CD4-positive, alpha-beta memory T cell (primary cell): Measurements from ENCODE around the gene STX7. TPM values are rescaled to one million over a fixed set of nuclear protein-coding genes. Genes with fewer than 3 reads are reported as not detected.

Experiments used
- CTCF ChIA-PET: fragments of 350-600 bp; sonication (Branson Sonifier 250); formaldehyde crosslinking; loops from one replicate; lab custom pipeline; 2021; ENCODE audit warnings: inconsistent platforms; ENCODE audit not compliant: partially characterized antibody; lab: Charles Lee
- POLR2A ChIA-PET: fragments of 350-600 bp; sonication (Branson Sonifier 250); formaldehyde crosslinking; loops from one replicate; lab custom pipeline; 2021; ENCODE audit not compliant: partially characterized antibody; lab: Charles Lee
- DNase-seq, 5 donors: peaks; one replicate each; pipeline versions ENCODE4 v3.0.0 to v3.0.0-alpha.2; 2020 to 2022; ENCODE audit warnings: mixed read lengths in 1 of 5
- H3K27ac ChIP-seq: one replicate; pipeline ENCODE4 v1.7.0; 2013; ENCODE audit warnings: low read depth, low read length
- H3K27me3 ChIP-seq: 2 replicates; pipeline ENCODE4 v1.7.0; 2013; ENCODE audit warnings: mild to moderate bottlenecking, low read length, moderate library complexity; ENCODE audit not compliant: insufficient read depth
- H3K36me3 ChIP-seq: 2 replicates; pipeline ENCODE4 v1.7.0; 2013; ENCODE audit warnings: mild to moderate bottlenecking, low read length, moderate library complexity; ENCODE audit not compliant: insufficient read depth
- H3K4me1 ChIP-seq: 2 replicates; pipeline ENCODE4 v1.7.0; 2013; ENCODE audit warnings: mild to moderate bottlenecking, low read length, moderate library complexity; ENCODE audit not compliant: insufficient read depth
- H3K4me3 ChIP-seq, 2 donors: one replicate each; pipeline ENCODE4 v1.7.0; 2013; ENCODE audit warnings: low read length in 2 of 2, mild to moderate bottlenecking in 1 of 2
- H3K9me3 ChIP-seq, 2 donors: one replicate each; pipeline ENCODE4 v1.7.0; 2013; ENCODE audit warnings: low read length in 2 of 2, control low read depth in 1 of 2; ENCODE audit not compliant: control insufficient read depth in 1 of 2
- H3K27ac Mint-ChIP-seq, 7 donors: one replicate each; pipeline ENCODE4 v1.8.0; 2020 to 2021; ENCODE audit warnings: mixed read lengths in 7 of 7, mild to moderate bottlenecking in 6 of 7, inconsistent platforms in 3 of 7, moderate library complexity in 3 of 7
- H3K27me3 Mint-ChIP-seq, 2 donors: one replicate each; pipeline ENCODE4 v1.8.0; 2020 to 2021; ENCODE audit warnings: mixed read lengths in 2 of 2
- H3K36me3 Mint-ChIP-seq, 2 donors: one replicate each; pipeline ENCODE4 v1.8.0; 2020 to 2021; ENCODE audit warnings: mixed read lengths in 2 of 2, inconsistent platforms in 1 of 2, mild to moderate bottlenecking in 1 of 2
- H3K4me1 Mint-ChIP-seq, 4 donors: one replicate each; pipeline ENCODE4 v1.8.0; 2020 to 2021; ENCODE audit warnings: mixed read lengths in 4 of 4, mild to moderate bottlenecking in 1 of 4
- H3K4me3 Mint-ChIP-seq, 8 donors: one replicate each; pipeline ENCODE4 v1.8.0; 2020 to 2021; ENCODE audit warnings: mixed read lengths in 8 of 8, mild to moderate bottlenecking in 7 of 8, moderate library complexity in 6 of 8, inconsistent platforms in 3 of 8
- H3K9me3 Mint-ChIP-seq, 8 donors: one replicate each; pipeline ENCODE4 v1.8.0; 2020 to 2021; ENCODE audit warnings: mixed read lengths in 8 of 8, mild to moderate bottlenecking in 5 of 8, inconsistent platforms in 3 of 8, moderate library complexity in 1 of 8
- intact Hi-C: fragments of 100-400 bp; cut with micrococcal nuclease; formaldehyde crosslinking; loops from one replicate; pipeline ENCODE4 v1.15.1; 2023
- polyA plus RNA-seq, 2 donors: library from polyadenylated mRNA; unstranded; fragments of 300-500 nt; fragmentation: Illumina TruSeq; gene quantifications; one replicate each; pipeline ENCODE4 v1.2.3, GENCODE V29; 2021
- total RNA-seq, 2 experiments: library from RNA; stranded (reverse); gene quantifications; one replicate each; pipeline ENCODE4 v1.2.3, GENCODE V29; 2021

Gene STX7
- total and polyA plus RNA-seq, 4 experiments from 2014 or later, result 8.2 to 22.7 (median 18.8) TPM

DNA sequence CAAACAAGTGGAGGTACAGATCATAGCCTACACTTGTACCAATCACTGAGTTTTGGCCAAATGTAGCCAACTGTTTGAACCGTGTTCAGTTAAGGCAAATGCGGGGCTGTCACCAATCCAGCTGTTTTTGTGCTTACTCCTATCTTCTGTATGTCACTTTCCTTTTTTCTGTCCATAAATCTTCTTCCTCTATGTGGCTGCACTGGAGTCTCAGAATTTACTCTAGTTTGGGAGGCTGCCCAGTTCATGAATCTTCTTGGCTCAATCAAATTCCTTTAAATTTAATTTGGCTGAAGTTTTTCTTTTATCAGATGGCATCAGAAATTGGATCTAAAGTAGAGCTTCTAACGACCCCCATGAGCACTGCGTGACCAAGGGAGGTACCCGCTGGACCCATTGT lies 11.7 kb upstream of the STX7 start:
- peaks cover 6% of the 10 kb centered on the region for H3K27me3 ChIP-seq
- Mint-ChIP-seq H3K4me1 (no peaks in the 10 kb centered on the region), H3K27ac (no peak overlapping the region), H3K9me3 (no peaks in the 10 kb centered on the region), H3K36me3 (no peaks in the 10 kb centered on the region), H3K27me3 (peaks cover 25 to 31% of the 10 kb centered on the region in 2 donors), H3K4me3 (no peak overlapping the region)
- H3K4me1 ChIP-seq, result no peaks in the 10 kb centered on the region
- no peaks in the 10 kb centered on the region for H3K9me3 ChIP-seq
- ChIA-PET POLR2A (no interaction called here), CTCF (no interaction called here)
- no peak overlapping the region for H3K27ac ChIP-seq
- intact Hi-C loops, result no loop called here
- H3K36me3 ChIP-seq, result no peaks in the 10 kb centered on the region
- no peak overlapping the region for H3K4me3 ChIP-seq
- DNase-seq, result no peak

DNA sequence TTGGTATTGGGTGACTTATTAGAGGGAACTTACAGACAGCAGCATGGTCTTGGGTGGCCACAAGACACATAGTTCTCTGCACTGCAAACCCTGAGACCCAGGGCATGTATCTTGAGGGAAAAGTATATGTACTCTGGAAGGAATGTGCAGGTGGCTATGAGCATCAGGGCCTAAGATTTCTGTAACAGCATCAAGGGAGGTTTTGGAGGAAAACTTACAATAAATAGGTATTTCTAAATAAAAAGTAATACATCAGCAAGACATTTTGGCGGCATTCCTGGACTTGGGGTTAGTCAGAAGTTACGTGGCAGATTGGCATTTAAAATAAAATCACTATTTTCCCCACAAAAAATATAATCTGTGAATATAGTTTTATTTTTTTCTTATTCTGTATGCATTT lies 8.0 kb upstream of the STX7 start:
- Mint-ChIP-seq H3K9me3 (no peaks in the 10 kb centered on the region), H3K27me3 (peaks cover 16 to 20% of the 10 kb centered on the region in 2 donors), H3K36me3 (no peaks in the 10 kb centered on the region), H3K27ac (no peak overlapping the region), H3K4me1 (no peaks in the 10 kb centered on the region), H3K4me3 (no peak overlapping the region)
- Histone ChIP-seq H3K36me3 (no peaks in the 10 kb centered on the region), H3K27me3 (peaks cover 4% of the 10 kb centered on the region), H3K4me3 (no peak overlapping the region), H3K27ac (no peak overlapping the region), H3K9me3 (no peaks in the 10 kb centered on the region), H3K4me1 (no peaks in the 10 kb centered on the region)
- no peak for DNase-seq
- intact Hi-C loops, result no loop called here
- ChIA-PET POLR2A (no interaction called here), CTCF (no interaction called here)

DNA sequence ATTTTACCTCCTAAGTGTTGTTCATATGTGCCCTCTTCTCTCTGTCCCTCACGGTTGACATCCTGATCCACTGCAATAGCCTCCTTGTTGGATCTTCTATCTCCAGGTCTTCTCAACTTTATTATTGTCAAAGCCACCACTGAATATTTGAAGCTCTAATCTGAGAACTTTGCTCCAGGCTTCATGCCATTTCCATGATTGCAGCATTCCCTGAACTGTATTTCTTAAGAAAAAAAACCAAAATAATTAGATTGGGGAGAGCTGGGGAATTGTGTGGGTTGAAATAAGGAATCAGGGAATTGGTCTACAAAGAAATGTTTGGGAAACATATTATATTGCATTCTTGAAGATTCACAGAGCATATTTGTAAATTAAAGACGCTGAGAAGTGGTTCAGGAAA lies 2.5 kb upstream of the STX7 start:
- no peaks in the 10 kb centered on the region for H3K9me3 ChIP-seq
- no peak overlapping the region for H3K27ac ChIP-seq
- POLR2A ChIA-PET, result no interaction called here
- peaks cover 23% of the 10 kb centered on the region for H3K4me1 ChIP-seq
- H3K36me3 ChIP-seq, result no peaks in the 10 kb centered on the region
- Mint-ChIP-seq H3K27me3 (peaks cover 0 to 4% of the 10 kb centered on the region in 2 donors), H3K4me1 (peaks cover 17 to 29% (median 23%) of the 10 kb centered on the region in 4 donors), H3K36me3 (peaks cover 0 to 1% of the 10 kb centered on the region in 2 donors), H3K9me3 (no peaks in the 10 kb centered on the region), H3K4me3 (peak overlapping the region in 2 of 8 donors; percentile 17 to 47), H3K27ac (peak overlapping the region in 1 of 7 donors; percentile 53)
- DNase-seq, result no peak
- CTCF ChIA-PET, result interaction anchor here (1.3 to 3.6 kb wide), 3 partner anchors 12 to 283 kb away, joined by 3 to 19 read pairs (median 5); partner anchors contain the start of gene SLC18B1
- intact Hi-C loops, result no loop called here
- no peaks in the 10 kb centered on the region for H3K27me3 ChIP-seq
- no peak overlapping the region for H3K4me3 ChIP-seq

DNA sequence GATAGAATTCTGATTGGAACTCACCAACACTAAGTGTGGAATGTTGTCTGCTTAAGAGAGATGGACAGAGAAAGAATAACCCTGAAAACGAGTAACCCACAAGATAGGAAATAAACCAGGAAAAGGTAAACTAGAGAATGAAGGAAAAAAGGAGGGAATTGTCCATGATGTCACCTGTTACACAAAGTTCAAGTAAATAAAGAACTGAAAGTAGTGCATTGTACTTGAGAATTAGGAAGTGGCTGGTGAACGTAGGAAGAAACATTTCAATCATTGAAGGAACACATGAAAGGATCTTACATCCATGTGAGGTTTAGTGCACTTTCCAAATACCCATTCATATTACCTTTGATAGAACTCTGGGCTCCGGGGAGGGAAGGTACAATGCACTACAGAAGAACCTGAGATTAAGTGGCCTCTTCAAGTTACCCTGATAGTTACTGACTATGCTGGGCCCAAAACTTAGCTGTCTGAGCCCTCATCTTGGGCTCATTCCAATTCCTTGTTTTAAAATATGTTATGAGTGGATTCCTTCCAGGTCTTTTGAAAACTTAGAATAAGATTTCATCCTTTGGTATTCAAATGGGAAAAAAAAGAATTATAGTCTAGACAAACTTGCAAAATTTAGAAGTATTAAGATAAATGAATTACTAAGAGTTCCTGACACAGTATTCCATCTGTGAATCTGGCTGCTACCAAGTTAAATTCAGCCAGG lies 1.1 kb upstream of the STX7 start:
- DNase-seq, result no peak
- peaks cover 23% of the 10 kb centered on the region for H3K4me1 ChIP-seq
- peaks cover 0 to 1% of the 10 kb centered on the region in 2 donors for H3K36me3 Mint-ChIP-seq
- no peaks in the 10 kb centered on the region for H3K9me3 ChIP-seq
- POLR2A ChIA-PET, result interaction anchor here (1.1 to 1.7 kb wide), 2 partner anchors 27 to 30 kb away, joined by 3 to 7 read pairs; no protein-coding TSS in a partner anchor
- intact Hi-C loops, result loop anchor here (1.0 to 5.0 kb wide), 4 partner anchors 21 to 887 kb away; partner anchors contain the start of genes MED23 and RPS12
- H3K27ac Mint-ChIP-seq, result peak overlapping the region in 2 of 7 donors; percentile 36 to 47
- no peak overlapping the region for H3K27ac ChIP-seq
- CTCF ChIA-PET, result interaction anchor here (1.2 to 1.7 kb wide), 4 partner anchors 14 to 299 kb away, joined by 3 to 10 read pairs (median 7); no protein-coding TSS in a partner anchor
- no peaks in the 10 kb centered on the region for H3K27me3 ChIP-seq
- H3K4me3 Mint-ChIP-seq, result peak overlapping the region; percentile 98 to 99 (median 98)
- H3K36me3 ChIP-seq, result no peaks in the 10 kb centered on the region
- peaks cover 17 to 30% (median 24%) of the 10 kb centered on the region in 4 donors for H3K4me1 Mint-ChIP-seq
- no peak overlapping the region for H3K4me3 ChIP-seq
- H3K27me3 Mint-ChIP-seq, result no peaks in the 10 kb centered on the region
- no peaks in the 10 kb centered on the region for H3K9me3 Mint-ChIP-seq

DNA sequence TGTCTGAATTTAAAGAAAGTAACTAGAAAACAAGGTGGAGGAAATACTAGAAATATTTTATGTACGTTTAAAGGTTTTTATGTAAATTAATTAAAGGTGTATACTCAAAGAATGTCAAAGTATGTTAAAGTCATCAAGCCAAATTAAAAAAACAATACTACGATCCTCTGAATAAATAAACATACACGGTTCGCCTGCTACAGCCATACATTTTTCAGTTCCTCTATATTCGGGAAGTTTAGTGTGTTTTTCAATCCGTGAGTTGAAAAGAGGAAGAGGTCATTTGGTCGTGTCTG lies 626 bp downstream of the STX7 start:
- Histone ChIP-seq H3K9me3 (no peaks in the 10 kb centered on the region), H3K36me3 (no peaks in the 10 kb centered on the region), H3K27ac (peak overlapping the region; percentile 54), H3K4me3 (peak overlapping the region in 1 of 2 donors; percentile 63), H3K27me3 (no peaks in the 10 kb centered on the region), H3K4me1 (peaks cover 25% of the 10 kb centered on the region)
- ChIA-PET POLR2A (interaction anchor here (0.5 to 1.7 kb wide), 7 partner anchors 25 to 1664 kb away, joined by 3 to 39 read pairs (median 3); partner anchors contain the start of genes RPS12, SLC18B1 and TBPL1), CTCF (interaction anchor here (1.1 to 1.7 kb wide), 7 partner anchors 15 to 1412 kb away, joined by 3 to 10 read pairs (median 6); no protein-coding TSS in a partner anchor)
- Mint-ChIP-seq H3K9me3 (no peaks in the 10 kb centered on the region), H3K4me3 (peak overlapping the region; percentile 85 to 99 (median 92)), H3K27me3 (no peaks in the 10 kb centered on the region), H3K27ac (peak overlapping the region in 4 of 7 donors; percentile 3 to 78 (median 62)), H3K4me1 (peaks cover 30 to 46% (median 37%) of the 10 kb centered on the region in 4 donors), H3K36me3 (peaks cover 0 to 13% of the 10 kb centered on the region in 2 donors)
- intact Hi-C loops, result loop anchor here (2.0 to 5.0 kb wide), 3 partner anchors 19 to 885 kb away; partner anchors contain the start of gene MED23
- no peak for DNase-seq

DNA sequence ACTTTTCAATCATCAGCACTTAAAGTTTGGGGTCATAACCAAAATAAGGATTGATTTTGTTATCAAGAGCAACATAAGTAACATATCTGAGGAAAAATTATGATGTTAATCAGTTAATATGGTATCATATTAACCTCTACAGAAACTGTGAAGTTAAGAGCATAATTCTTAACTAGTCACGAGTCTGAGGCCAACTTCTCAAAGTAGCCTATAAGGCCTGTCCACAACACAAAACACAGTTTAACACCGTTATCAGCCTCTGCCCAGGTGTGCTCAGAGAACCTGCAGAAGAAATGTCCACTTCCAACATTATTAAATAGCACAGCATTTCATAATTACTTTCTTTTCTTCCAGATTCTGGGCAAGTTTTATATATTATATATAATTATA lies 1.1 kb downstream of the STX7 start:
- Mint-ChIP-seq H3K4me1 (peaks cover 32 to 48% (median 40%) of the 10 kb centered on the region in 4 donors), H3K9me3 (no peaks in the 10 kb centered on the region), H3K27ac (no peak overlapping the region), H3K4me3 (peak overlapping the region in 7 of 8 donors; percentile 88 to 99 (median 92)), H3K27me3 (no peaks in the 10 kb centered on the region), H3K36me3 (peaks cover 1 to 13% of the 10 kb centered on the region in 2 donors)
- H3K4me1 ChIP-seq, result peaks cover 30% of the 10 kb centered on the region
- ChIA-PET POLR2A (interaction anchor here (1.5 to 1.7 kb wide), 3 partner anchors 25 to 304 kb away, joined by 3 to 39 read pairs (median 7); partner anchors contain the start of gene RPS12), CTCF (interaction anchor here (0.9 to 1.7 kb wide), 3 partner anchors 16 to 1412 kb away, joined by 3 to 10 read pairs (median 5); partner anchors contain the start of gene SLC18B1)
- DNase-seq, result no peak
- no peaks in the 10 kb centered on the region for H3K36me3 ChIP-seq
- no peaks in the 10 kb centered on the region for H3K27me3 ChIP-seq
- H3K9me3 ChIP-seq, result no peaks in the 10 kb centered on the region
- H3K27ac ChIP-seq, result no peak overlapping the region
- no peak overlapping the region for H3K4me3 ChIP-seq
- intact Hi-C loops, result loop anchor here (2.0 to 5.0 kb wide), 3 partner anchors 19 to 885 kb away; partner anchors contain the start of gene MED23
